GM11168 (cell line): ENCODE results near the gene TMEM131.

ENCODE experiments used
- in situ Hi-C: fragments of 300-500 bp; cut with MboI; formaldehyde crosslinking; loops from one replicate; pipeline ENCODE4 v1.12.0; 2022; ENCODE audit warnings: low sequenced_read_pairs; ENCODE audit not compliant: unreplicated experiment

The TMEM131 gene

DNA sequence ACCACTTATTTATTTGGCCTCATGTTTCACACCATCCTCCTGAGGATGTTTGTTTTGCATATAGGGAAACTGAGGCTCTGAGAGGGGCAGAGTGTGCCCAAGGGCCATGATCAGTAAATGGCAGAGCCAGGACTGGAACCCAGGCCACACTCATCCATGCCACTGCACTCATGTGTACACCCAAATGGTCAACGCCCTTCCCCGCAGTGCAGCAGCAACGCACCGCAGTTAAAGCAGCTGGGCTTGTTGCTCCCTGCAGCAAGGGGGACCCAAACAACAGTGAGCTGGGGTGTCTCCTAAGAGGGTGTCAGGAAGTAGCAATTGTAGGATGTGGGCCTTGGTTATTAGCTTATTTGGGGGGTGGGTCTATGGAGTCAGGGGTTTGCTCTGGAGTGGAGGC lies 245.7 kb downstream of the TMEM131 start:
- in situ Hi-C loops: no loop called here

DNA sequence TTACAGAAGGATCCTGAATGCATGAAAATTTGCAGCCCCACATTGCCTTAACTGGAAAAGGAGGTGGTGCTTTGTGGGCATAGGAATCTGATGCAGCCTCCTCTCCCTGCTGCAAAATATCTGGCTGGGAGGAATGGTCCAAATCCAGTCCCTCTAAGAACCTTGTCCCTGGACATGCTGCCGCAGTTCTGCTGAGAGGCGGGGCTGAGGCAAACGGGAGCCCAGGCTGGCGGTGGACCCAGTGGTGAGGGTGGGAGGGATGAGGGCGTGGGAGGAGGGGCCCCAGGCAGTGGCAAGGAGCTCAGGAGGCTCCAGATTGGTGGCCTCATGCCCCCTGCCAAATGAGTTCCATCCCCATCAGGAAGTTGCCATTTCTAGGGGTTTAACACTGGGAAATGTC lies 246.2 kb downstream of the TMEM131 start:
- in situ Hi-C loops: no loop called here

DNA sequence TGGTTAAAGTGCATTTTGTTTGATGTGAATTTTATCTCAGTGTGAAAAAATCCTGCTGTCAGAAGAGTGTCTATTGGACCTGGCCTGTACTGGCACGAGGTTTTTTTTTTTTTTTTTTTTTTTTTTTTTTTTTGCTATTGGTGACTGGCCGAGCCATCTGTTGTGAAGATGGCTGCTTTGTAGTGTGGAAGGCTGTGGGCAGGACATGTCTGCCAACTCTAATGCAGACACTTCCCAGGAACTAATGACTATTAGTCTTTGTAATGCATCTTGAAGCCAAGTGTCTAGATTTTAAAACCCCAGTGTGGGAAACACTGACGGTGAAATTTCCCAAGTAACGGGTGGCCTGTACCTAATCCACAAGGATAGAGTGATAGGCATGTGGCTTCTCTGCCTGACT lies 248.0 kb downstream of the TMEM131 start:
- in situ Hi-C loops: no loop called here

DNA sequence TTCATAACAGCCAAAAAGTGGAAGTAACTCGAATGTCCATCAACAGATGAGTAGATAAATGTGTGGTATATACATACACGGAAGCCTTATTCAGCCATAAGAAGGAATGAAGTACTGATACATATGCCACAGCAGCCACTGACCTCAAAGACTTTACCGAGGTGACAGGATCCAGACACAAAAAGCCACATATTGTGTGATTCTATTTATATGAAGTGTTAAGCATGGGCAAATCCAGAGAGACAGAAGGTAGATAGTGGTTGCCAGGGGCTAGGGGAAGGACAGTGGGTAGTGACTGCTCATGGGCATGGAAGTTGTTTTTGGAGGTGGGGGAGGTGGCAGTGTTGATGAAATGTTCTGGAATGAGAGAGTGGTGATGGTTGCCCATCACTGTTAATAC lies 248.5 kb downstream of the TMEM131 start:
- in situ Hi-C loops: no loop called here

DNA sequence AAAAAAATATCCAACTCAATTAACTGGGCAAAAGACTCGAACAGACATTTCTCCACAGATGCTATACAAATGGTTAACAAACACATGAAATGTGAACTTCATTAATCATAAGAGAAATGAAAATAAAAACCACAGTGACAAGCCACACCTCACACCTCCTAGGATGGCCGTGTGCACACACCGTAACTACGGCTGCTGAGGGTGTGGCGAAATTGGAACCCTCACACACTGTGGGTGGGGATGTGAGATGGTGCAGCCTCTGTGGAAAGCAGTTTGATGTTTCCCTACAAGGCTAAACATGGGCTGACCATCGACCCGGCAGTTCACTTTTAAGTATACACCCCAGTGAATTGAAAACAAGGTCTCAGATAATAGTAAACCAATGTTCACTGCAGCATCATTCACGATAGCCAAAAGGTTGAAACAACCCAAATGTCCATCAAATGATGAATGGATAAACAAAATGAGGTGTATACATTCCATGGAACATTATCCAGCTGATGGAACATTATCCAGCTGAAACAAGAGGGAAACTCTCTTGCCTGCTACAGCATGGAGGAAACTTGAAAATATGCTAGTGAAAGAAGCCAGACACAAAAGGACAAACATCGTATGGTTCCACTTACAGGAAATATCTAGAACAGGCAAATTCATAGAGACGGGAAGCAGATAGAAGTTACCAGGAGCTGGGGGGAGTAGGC lies 250.1 kb downstream of the TMEM131 start:
- in situ Hi-C loops: no loop called here

DNA sequence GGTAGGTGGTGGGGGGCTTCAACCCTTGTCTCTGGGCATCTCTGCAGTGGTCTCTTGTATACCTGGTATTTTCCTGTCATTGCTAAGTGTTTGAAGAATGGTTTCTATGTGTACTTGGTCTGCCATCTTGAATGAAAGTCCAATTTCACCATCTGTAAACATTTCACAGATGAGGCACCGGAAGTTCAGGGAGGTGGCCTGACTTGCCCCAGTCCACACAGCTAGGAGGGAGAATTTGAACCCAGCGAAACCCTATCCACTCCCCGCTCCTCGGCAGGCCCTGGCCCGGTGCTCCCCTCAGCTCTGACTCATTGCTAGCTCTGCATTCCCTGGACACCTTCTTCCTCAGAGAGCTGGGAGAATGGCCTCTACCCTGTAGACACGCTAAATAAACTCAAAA lies 251.8 kb downstream of the TMEM131 start:
- in situ Hi-C loops: no loop called here

DNA sequence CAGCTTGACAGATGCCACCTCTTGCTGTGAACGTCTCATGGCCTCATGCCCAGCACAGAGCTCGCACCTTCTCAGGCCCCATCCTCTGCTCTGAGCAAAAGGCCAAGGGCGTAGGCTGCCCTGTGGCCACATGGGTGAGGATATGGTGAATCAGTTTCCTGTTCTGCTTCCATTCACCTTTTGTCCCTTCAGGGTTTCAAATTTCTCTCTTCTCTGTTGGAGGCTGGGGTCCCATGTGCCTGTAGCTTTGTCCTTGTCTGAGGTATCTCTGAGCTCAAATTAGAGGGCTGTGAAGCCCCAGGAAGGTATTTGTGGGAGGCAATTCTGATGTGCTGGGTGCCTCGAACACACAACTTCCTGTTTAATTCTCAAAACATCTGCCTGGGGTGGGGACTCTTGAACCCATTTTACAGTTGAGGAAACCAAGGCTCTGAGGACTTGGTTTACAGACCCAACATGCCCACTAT lies 253.3 kb downstream of the TMEM131 start:
- in situ Hi-C loops: no loop called here

DNA sequence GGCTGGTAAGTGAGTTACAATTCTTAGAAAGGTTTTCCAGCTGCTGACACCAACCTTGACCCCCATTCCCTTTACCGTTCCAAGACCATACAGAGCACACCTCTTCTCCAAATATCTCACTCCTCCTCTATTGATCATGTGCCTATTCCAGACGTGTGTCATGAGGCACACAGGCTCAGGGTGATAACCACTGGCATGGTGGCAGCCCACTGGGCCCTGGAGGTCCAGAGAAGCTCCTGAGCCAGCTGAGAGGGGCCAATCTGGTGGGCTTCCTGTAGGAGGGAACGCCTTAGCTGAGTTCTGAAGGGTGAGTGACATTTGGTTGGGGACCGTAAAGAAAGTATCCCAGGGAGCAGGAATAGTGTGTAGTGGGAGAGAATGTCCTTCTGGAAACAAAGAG lies 254.1 kb downstream of the TMEM131 start:
- in situ Hi-C loops: no loop called here

DNA sequence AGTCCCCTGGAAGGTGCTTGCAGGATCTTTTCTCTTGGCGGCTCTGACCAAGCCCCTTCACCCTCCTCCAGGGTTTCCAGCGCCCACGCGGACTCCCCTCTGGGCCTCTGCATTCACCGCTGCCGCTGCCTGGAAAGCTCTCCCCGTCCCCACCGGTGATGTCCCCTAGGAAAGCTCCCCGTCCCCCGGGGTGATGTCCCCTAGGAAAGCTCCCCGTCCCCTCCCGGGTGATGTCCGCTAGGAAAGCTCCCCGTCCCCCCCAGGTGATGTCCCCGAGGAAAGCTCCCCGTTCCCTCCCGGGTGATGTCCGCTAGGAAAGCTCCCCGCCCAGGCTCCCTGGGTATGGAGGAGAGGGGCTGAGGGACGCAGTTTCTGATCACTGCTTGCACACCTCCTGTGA lies 254.5 kb downstream of the TMEM131 start:
- in situ Hi-C loops: no loop called here

DNA sequence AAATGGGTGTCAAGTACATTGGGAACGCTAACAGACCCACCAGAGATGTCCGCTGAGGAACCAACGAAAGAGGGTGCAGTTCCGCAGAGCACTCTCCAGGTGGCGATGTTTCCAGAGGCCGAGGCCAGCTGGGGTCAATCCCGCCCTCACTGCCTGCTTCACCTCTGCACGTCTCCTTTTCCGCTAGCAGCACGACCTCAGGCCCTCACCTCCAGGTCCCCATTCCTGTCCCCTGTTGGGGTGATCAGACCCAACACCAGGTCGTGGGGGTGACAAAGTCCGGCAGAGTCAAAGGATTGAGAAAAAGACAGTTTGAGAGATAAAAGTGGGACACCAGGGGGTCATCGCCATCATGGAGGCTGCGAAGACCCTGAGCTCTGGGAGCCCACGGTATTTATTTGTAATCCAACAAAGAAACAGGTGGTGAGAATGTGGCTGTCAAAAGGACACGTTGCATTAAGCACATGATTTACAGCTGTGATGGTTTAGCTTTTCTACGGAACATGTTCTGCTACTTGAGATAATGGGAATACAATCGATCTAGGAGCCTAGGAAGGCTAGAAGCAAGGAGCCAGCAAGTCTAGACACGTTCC lies 255.1 kb downstream of the TMEM131 start:
- in situ Hi-C loops: no loop called here

DNA sequence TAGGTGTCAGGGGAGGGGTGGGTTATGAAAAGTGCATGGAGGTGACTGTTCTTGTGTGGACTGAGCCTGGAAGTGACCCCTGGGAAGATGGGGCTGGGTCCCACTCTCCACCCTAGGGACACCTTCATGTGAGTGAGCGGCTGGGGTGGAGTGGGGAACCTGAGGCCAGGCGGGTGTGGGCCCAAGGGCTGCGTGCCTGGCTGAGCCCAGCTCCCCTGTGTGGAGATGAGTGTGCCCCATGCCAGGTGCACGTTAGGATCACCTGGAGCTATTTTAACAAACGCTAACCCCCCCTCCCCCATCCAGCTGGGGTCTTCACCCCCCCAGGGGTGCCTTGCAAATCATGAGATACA lies 255.9 kb downstream of the TMEM131 start:
- in situ Hi-C loops: no loop called here

DNA sequence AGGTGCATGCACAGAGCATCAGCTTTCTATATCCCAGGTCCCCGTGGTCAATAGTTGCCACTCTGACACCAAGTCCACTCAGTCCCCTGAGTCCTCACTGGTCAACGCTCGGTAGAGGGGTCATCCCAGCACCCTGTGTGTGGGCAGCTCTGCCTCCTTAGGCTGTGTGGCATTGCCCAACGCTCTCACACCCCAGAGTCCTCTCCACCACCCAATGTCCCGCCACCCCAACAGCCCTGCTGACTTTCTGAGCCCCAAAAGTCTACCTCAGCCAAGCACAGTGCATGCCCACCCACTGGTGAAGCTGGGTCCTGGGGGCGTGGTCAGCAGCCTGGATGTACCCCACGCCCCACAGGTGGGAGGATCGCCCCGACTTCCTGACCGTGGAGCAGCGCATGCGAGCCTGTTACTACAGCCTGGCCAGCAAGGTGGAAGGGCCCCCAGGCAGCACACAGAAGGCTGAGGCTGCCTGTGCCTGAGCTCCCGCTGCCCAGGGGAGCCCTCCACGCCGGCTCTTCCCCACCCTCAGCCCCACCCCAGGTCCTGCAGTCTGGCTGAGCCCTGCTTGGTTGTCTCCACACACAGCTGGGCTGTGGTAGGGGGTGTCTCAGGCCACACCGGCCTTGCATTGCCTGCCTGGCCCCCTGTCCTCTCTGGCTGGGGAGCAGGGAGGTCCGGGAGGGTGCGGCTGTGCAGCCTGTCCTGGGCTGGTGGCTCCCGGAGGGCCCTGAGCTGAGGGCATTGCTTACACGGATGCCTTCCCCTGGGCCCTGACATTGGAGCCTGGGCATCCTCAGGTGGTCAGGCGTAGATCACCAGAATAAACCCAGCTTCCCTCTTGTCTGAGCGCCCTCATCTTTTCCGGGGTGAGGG lies 256.5 kb downstream of the TMEM131 start:
- in situ Hi-C loops: no loop called here

DNA sequence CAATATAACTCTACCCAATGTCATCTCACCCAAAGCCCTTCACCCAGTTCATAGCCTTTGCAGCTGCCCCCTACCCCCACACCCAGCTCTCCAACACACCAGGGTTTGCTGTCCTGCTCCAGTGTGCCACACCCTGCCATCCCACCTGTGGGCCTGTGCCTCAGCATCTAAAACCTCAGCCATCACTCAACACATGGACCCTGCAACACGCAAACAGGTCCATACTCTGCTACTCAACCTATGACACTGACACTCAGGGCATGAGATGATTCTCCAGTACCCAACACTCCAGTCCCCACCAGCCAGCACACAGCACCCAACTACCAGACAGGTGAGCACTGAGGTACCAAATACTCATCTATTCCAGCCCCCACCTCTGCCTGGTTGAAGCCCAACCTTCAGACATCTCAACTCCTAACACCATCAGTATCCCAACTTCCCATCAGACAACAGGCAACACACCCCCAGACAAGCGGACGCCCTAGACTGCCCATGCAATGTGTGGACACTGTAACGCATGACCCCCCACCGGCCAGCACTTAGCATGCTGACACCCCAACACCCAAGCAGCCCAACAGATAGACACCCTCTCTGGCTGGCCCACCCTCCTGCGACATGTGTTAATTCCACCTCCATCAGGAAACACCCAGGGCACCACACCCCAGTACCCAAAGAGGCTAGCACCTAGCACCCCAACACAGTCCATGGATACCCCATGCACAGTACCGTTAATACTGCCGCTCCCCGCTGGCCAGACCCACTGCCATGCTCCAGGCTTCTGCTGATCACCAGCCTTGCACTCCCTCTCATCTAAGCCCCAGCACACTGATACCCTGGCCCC lies 257.3 kb downstream of the TMEM131 start:
- in situ Hi-C loops: no loop called here

DNA sequence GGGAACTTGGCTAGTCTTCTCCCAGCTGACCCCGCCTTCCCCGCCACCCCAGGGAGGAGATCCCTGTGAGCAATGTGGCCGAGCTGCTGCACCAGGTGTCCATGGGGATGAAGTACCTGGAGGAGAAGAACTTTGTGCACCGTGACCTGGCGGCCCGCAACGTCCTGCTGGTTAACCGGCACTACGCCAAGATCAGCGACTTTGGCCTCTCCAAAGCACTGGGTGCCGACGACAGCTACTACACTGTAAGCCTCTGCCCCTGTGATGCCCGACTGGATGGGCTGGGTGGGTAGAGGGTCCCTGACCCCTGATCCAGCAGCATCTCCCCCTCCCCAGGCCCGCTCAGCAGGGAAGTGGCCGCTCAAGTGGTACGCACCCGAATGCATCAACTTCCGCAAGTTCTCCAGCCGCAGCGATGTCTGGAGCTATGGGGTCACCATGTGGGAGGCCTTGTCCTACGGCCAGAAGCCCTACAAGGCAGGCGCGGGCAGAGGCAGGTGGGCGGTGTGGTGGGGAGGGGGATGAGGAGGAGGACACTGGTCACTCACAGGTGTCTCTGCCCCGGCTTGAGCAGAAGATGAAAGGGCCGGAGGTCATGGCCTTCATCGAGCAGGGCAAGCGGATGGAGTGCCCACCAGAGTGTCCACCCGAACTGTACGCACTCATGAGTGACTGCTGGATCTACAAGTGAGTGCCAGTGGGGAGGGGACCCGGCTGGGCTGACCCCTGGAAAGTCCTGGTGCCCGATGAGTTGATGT lies 258.1 kb downstream of the TMEM131 start:
- in situ Hi-C loops: no loop called here

DNA sequence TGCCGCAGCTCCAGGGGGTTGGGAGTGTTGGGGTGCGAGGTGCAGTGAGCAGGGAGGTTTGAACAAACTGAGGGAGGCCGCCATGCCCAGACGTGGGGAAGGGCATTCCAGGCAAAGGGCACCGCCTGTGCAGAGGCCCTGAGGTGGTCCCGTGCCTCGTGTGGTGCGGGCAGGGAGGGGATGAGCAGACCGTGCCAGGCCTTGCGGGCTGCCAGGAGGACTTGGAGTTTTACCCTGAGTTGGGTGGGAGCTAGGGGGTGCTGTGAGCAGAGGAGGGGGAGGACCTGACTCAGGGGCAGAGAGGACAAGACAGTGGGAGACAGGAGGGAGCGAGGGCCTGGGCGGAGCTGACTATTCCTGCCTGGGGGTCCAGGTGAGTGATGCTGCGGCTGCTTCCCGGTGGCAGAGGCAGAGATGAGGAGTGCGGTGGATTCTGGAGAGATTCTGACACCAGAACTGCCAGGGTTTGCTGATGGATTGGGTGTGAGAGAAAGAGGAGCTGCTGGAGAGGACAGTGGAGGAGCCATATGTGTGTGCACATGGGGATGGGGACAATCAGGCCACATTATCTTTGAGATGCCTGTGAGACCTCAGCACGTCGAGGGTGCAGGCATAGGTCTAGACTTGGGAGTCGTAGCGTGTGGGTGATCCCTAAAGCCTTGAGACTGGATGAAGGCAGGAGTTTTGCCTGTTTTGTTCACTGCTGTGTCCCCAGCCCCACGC lies 259.0 kb downstream of the TMEM131 start:
- in situ Hi-C loops: no loop called here

DNA sequence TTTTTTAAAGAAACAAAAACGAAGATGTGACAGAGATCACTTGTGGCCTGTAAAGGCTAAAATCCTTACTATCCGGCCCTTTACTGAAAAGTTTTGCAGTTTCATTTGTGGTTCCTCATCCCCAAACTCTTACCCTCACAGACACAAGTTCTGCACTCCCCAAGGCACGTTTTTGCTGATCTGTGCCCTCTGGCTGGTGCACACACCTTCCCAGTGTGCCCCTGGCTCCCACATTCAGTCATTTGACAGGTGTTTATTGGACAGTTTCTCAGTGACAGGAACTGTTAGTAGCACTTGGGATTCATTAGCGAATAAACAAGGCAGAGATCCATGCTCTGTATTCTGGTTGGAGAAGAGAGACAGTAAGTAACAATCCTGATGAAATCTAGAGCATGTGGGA lies 259.6 kb downstream of the TMEM131 start:
- in situ Hi-C loops: no loop called here

DNA sequence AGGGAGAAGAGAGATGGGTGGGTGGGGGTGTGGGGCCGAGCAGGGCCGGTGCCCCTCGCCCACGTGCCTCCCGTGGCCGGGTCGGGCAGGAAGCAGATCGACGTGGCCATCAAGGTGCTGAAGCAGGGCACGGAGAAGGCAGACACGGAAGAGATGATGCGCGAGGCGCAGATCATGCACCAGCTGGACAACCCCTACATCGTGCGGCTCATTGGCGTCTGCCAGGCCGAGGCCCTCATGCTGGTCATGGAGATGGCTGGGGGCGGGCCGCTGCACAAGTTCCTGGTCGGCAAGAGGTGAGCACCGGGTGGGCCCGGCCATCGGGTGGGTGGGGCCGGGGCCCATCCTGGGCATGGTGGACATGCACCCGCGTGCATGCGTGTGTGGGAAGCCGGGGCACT lies 260.6 kb downstream of the TMEM131 start:
- in situ Hi-C loops: no loop called here

DNA sequence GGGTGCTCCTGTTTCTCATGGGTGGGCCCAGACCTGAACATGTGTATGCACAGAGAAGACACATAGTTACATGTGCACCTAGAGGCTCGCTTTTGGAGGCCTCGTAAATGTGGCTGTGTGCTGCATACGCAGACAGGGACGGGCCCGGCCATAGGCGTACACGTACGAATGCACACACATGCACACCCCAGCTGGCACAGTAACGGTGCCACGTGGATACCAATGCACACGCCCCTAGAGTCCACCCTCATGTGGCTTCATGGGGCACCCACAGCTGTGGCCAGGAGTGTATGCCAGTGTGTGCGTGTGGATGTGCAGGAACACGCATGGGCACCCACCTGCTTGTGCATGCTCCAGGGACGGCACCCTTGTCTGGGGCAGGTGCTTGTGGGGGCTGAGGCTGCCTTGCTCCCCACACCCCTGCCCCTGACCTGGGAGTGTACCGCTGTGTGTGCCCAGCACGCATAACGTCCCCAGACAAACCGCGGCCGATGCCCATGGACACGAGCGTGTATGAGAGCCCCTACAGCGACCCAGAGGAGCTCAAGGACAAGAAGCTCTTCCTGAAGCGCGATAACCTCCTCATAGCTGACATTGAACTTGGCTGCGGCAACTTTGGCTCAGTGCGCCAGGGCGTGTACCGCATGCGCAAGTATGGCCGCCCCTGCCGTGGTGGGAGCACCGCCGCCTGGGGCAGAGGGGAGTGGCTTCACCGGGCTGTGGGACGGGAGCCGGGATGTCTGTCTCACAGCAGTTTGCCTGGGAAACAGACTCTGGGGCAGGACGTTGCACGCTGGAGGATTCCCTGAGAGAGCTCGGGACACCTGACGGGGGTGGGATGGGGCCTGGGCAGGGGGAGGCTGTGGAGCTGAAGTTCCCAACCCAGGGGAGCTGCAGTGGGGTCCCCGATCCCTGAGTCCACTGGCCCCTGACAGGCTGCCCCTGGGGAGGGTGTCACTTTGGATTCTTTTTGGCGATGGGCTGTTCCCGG lies 261.4 kb downstream of the TMEM131 start:
- in situ Hi-C loops: no loop called here
